Mammary epithelial cell (primary cell): ENCODE measurements around the gene HYAL1.

Experiments used
- CTCF ChIP-seq, 2 donors: IDR thresholded peaks in 1 of 2; conservative IDR thresholded peaks in 1 of 2; 2 replicates each; pipeline ENCODE4 v1.5.1; 2011 to 2012; ENCODE audit warnings: inconsistent platforms in 2 of 2, low read length in 2 of 2, mild to moderate bottlenecking in 2 of 2, control low read depth in 1 of 2, low read depth in 1 of 2; ENCODE audit not compliant: insufficient read depth in 1 of 2; ENCODE audit errors: extremely low read depth in 1 of 2
- EZH2 ChIP-seq: IDR thresholded peaks from 2 replicates; pipeline ENCODE4 v1.6.1; 2012; ENCODE audit warnings: low read length, inconsistent platforms, borderline replicate concordance

- no peak for TF ChIP-seq CTCF (conservative IDR thresholded peaks at IDR 0.05 in 1 of 2, IDR thresholded peaks at IDR 0.05 in 1 of 2; ENCODE audit: extremely low read depth in 1 of 2, insufficient read depth in 1 of 2, low read depth in 1 of 2, low read length in 2 of 2)
- no peak for TF ChIP-seq EZH2
Observed at GRCh38 chr3:50259432-50260026, 43.8 kb downstream of the HYAL1 start.
